Activated CD4-positive, alpha-beta T cell treated with anti-CD3 and anti-CD28 coated beads, Interleukin-2, amount 10 ng/mL, durations not matched to agents 7 days and 5 days (primary cell): ENCODE results near the gene ITPR1. TPM values are rescaled to one million over a fixed set of nuclear protein-coding genes. Genes with fewer than 3 reads are reported as not detected.
A peak's percentile ranks its signal among the peaks of the same experiment; 100 is the strongest.

Source experiments
- CTCF ChIA-PET: fragments of 350-600 bp; sonication (Branson Sonifier 250); formaldehyde crosslinking; loops from one replicate; lab custom pipeline; 2021; ENCODE audit warnings: antibody characterized with exemption; lab: Charles Lee
- POLR2A ChIA-PET: fragments of 350-600 bp; sonication (Branson Sonifier 250); formaldehyde crosslinking; loops from one replicate; lab custom pipeline; 2021; ENCODE audit warnings: antibody characterized with exemption; lab: Charles Lee
- DNase-seq: peaks from one replicate; pipeline ENCODE4 v3.0.0-alpha.2; 2020
- H3K27ac Mint-ChIP-seq: one replicate; pipeline ENCODE4 v1.8.0; 2021; ENCODE audit warnings: mild to moderate bottlenecking, moderate library complexity, mixed read lengths
- H3K27me3 Mint-ChIP-seq: one replicate; pipeline ENCODE4 v1.8.0; 2021; ENCODE audit warnings: mixed read lengths
- H3K36me3 Mint-ChIP-seq: one replicate; pipeline ENCODE4 v1.8.0; 2021; ENCODE audit warnings: low read depth, mixed read lengths
- H3K4me1 Mint-ChIP-seq: one replicate; pipeline ENCODE4 v1.8.0; 2021; ENCODE audit warnings: mixed read lengths
- H3K4me3 Mint-ChIP-seq: one replicate; pipeline ENCODE4 v1.8.0; 2021; ENCODE audit warnings: mild to moderate bottlenecking, moderate library complexity, mixed read lengths
- H3K9me3 Mint-ChIP-seq: one replicate; pipeline ENCODE4 v1.8.0; 2021; ENCODE audit warnings: mixed read lengths
- total RNA-seq, 2 experiments: library from RNA; stranded (reverse); gene quantifications; one replicate each; pipeline ENCODE4 v1.2.3, GENCODE V29; 2021

Gene ITPR1
- total RNA-seq, 2 experiments from 2014 or later = 42.3 to 44.7 TPM

DNA sequence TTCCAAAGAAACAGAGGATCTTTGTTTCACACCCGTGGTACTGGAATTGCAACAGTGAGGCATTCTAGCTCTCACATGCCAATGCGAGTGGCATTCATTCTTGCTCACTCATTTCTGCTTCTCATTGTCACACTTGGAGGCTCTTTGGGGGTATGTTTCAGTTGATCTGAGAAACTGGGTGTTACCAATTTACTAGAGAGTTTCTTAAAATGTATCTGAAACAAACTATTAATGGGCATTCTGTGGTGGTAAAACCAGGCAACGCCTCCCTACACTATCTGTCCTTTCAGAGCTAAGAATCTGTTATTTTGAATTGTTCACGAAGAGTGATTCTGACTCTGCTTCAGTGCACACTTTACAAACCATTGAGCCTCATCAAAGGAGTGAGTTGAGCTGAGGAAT, 345.5 kb downstream of the ITPR1 start:
- H3K9me3 Mint-ChIP-seq = peaks cover 9% of the 10 kb centered on the region
- DNase-seq = no peak
- H3K4me3 Mint-ChIP-seq = no peak overlapping the region
- ChIA-PET POLR2A (interaction anchor here (0.6 kb wide), 1 partner anchor 11 kb away, joined by 3 read pairs; no protein-coding TSS in a partner anchor), CTCF (interaction anchor here (0.8 to 3.8 kb wide), 9 partner anchors 8 to 149 kb away, joined by 3 to 14 read pairs (median 4); no protein-coding TSS in a partner anchor)
- H3K4me1 Mint-ChIP-seq = peaks cover 93% of the 10 kb centered on the region
- peak overlapping the region; percentile 9 for H3K27ac Mint-ChIP-seq
- H3K27me3 Mint-ChIP-seq = no peaks in the 10 kb centered on the region
- H3K36me3 Mint-ChIP-seq = peaks cover 70% of the 10 kb centered on the region

DNA sequence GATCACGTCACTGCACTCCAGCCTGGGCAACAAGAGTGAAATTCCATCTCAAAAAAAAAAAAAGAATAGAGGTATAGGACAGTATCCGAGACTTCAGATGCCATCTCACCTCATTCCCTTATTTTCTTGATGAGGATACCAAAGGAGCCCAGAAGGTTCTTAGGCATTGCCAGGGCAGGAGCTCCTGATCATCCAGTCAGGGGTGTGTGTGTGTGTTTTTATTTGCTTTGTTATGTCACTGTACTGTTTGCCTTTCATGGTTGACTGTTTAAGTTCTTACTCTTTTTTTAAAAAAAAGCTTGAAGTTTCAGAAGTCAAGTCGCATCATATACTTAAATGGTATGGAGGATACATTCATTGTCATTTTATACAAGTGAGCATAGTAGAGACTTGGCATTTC, 346.1 kb downstream of the ITPR1 start:
- Mint-ChIP-seq H3K27ac (peak overlapping the region; percentile 47), H3K9me3 (peaks cover 11% of the 10 kb centered on the region), H3K4me3 (no peak overlapping the region), H3K4me1 (peaks cover 92% of the 10 kb centered on the region), H3K27me3 (no peaks in the 10 kb centered on the region), H3K36me3 (peaks cover 66% of the 10 kb centered on the region)
- no peak for DNase-seq
- POLR2A ChIA-PET = interaction anchor here (0.6 kb wide), 1 partner anchor 127 kb away, joined by 4 read pairs; no protein-coding TSS in a partner anchor
- CTCF ChIA-PET = interaction anchor here (1.1 to 3.8 kb wide), 6 partner anchors 9 to 149 kb away, joined by 3 to 14 read pairs (median 4); no protein-coding TSS in a partner anchor

DNA sequence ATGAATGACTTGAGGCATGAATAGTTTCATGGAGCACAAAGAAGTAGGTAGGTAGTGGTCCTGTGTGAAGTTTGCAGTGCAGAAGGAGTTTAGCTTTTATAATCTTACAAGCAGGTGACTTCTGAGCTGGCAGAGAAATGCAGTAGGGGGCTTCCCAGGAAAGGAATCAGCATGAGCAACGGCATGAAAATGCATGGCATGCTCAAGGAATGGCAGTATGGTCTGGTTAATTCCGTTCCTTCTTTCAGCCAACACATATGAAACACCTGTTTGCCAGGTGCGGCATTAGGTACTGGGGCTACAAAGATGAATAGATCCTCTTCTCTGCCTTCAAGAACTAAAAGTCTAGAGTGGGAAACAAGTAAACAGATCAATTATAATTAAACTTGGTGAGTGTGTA, 348.1 kb downstream of the ITPR1 start:
- ChIA-PET POLR2A (no interaction called here), CTCF (interaction anchor here (0.6 to 2.6 kb wide), 11 partner anchors 8 to 199 kb away, joined by 3 to 7 read pairs (median 4); no protein-coding TSS in a partner anchor)
- Mint-ChIP-seq H3K4me1 (peaks cover 92% of the 10 kb centered on the region), H3K9me3 (peaks cover 10% of the 10 kb centered on the region), H3K27ac (peak overlapping the region; percentile 83), H3K36me3 (peaks cover 71% of the 10 kb centered on the region), H3K27me3 (no peaks in the 10 kb centered on the region), H3K4me3 (no peak overlapping the region)
- DNase-seq = no peak

DNA sequence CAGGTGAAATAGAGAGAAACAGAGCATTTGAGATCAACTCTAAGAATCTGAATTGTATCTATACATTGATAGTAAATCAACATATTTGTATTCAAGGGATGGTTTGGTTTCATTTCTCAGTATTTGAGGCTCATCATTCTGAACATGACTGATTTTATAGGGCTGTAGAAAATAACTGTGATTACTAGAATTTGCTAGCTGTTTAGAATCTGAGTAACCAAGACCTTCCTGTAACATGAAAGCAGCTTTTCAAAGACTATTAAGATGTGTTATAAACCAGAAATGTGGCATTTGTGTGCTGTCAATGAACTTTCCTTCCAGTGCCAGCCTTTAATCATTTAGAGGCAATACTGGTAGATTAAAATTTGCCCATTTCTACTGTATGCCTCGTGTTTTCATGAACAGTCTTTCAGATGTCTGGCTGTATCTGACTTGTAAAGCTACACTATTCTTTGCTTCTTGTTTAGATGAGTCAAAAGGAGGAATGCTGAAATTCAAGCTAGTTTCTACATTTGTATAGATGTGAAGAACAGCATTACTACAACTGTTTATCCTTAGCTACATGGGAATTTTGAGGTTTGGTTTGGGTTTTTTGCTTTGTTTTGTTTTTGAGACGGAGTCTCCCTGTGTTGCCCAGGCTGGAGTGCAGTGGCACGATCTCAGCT, 348.8 kb downstream of the ITPR1 start:
- Mint-ChIP-seq H3K27ac (peak overlapping the region; percentile 83), H3K4me3 (peak overlapping the region; percentile 18), H3K36me3 (peaks cover 65% of the 10 kb centered on the region), H3K4me1 (peaks cover 92% of the 10 kb centered on the region), H3K9me3 (peaks cover 10% of the 10 kb centered on the region), H3K27me3 (no peaks in the 10 kb centered on the region)
- CTCF ChIA-PET = interaction anchor here (0.6 to 2.6 kb wide), 11 partner anchors 8 to 199 kb away, joined by 3 to 7 read pairs (median 4); no protein-coding TSS in a partner anchor
- POLR2A ChIA-PET = no interaction called here
- no peak for DNase-seq

DNA sequence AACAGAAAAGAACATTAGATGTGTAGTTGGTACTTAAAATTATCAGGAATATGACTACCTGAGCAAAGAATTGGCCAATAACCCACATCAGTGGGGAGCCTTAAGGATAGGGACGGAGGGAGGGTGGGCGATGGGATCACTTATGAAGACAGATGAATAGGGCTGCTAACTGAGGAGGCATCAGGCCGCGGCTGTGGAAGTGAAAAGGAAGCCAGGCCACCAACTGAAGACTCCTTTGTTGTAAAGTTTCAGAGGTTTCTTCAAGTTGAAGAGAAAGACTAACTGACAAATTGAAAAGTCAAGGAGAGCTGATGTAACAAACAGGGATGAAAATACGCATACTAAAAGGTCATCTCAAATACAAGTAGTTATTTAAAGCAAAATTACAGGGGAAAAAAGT, 350.5 kb downstream of the ITPR1 start:
- Mint-ChIP-seq H3K27ac (peak overlapping the region; percentile 66), H3K4me3 (no peak overlapping the region), H3K36me3 (peaks cover 60% of the 10 kb centered on the region), H3K4me1 (peaks cover 92% of the 10 kb centered on the region), H3K9me3 (peaks cover 10% of the 10 kb centered on the region), H3K27me3 (no peaks in the 10 kb centered on the region)
- no peak for DNase-seq
- POLR2A ChIA-PET = no interaction called here
- CTCF ChIA-PET = interaction anchor here (0.6 to 2.9 kb wide), 8 partner anchors 9 to 173 kb away, joined by 3 to 28 read pairs (median 5); no protein-coding TSS in a partner anchor

DNA sequence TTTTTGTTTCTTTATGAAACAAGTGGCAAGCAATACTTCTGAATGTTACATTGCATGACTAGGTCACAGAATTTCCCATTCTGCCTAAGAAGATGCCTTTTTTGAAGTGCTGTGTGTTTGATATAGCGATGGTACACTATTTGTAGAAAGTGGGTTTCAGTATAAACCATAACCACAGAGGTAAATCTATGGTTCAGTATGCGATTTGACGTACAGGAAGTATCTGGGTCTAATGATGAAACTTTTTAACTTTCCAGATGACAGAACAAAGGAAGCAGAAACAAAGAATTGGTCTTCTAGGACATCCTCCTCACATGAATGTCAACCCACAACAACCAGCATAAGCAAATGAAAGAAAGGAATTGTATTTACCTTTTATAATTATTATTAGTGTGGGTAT, 352.7 kb downstream of the ITPR1 start:
- Mint-ChIP-seq H3K9me3 (peaks cover 12% of the 10 kb centered on the region), H3K27ac (peak overlapping the region; percentile 85), H3K27me3 (no peaks in the 10 kb centered on the region), H3K4me3 (peak overlapping the region; percentile 25), H3K4me1 (peaks cover 98% of the 10 kb centered on the region), H3K36me3 (peaks cover 49% of the 10 kb centered on the region)
- ChIA-PET CTCF (interaction anchor here (1.1 to 2.2 kb wide), 3 partner anchors 10 to 135 kb away, joined by 3 to 6 read pairs (median 5); no protein-coding TSS in a partner anchor), POLR2A (no interaction called here)
- DNase-seq = peak; percentile 20

DNA sequence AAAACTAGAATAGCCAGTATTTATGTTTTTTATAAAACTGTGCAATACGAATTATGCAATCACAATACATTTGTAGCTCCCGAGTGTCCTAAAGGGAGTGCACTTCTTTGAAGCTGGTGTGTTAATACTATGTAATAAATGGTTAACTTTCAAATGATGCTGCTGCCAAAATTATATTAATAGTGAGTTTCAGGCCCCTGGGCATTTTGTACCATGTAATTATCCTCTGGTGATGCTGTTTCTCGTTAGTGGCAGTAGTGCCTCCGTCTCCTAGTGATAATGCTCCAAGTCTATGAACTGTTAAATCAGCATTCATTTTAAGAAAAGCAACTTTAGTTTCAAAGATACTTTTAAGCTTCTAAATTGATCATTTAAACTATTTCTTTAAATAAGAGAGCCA, 353.4 kb downstream of the ITPR1 start:
- Mint-ChIP-seq H3K4me1 (peaks cover 98% of the 10 kb centered on the region), H3K9me3 (peaks cover 12% of the 10 kb centered on the region), H3K36me3 (peaks cover 43% of the 10 kb centered on the region), H3K4me3 (peak overlapping the region; percentile 14), H3K27me3 (no peaks in the 10 kb centered on the region), H3K27ac (peak overlapping the region; percentile 74)
- ChIA-PET POLR2A (no interaction called here), CTCF (interaction anchor here (1.1 to 2.2 kb wide), 5 partner anchors 11 to 134 kb away, joined by 3 to 6 read pairs (median 4); no protein-coding TSS in a partner anchor)
- no peak for DNase-seq

DNA sequence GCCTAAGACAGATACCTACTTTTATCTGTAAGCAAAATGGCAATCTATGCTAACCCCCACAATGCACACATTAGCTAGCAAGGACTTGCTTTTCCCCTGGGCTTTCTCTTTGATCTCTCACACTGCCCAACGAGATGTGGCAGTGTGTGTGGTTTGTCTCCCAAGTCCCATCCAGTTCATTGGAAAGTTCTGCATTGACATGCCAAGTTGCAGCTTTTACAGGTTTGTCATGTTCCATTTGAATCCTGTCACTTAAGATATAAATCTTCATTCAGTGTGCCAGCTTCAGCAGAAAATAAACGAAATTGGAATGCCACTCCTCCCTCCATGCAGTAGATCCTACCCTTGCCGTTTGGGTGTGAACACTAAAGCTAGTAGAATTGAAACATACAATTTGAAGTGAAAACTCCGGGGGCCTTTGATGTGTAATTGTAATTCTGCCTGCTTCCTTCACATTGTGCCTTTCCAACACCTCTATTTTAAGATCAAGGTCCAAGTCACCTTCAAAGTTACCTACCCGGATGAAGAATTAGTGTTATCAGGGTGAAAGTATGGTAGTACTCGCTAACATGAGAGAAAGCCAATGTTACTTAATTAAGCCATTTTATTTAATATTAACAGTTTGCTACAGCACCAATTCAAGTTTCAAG, 355.2 kb downstream of the ITPR1 start:
- POLR2A ChIA-PET = no interaction called here
- no peak for DNase-seq
- Mint-ChIP-seq H3K27ac (peak overlapping the region; percentile 55), H3K27me3 (no peaks in the 10 kb centered on the region), H3K4me1 (peaks cover 97% of the 10 kb centered on the region), H3K9me3 (peaks cover 9% of the 10 kb centered on the region), H3K36me3 (peaks cover 34% of the 10 kb centered on the region), H3K4me3 (no peak overlapping the region)
- CTCF ChIA-PET = interaction anchor here (1.1 to 2.2 kb wide), 4 partner anchors 12 to 132 kb away, joined by 3 to 6 read pairs (median 4); no protein-coding TSS in a partner anchor

DNA sequence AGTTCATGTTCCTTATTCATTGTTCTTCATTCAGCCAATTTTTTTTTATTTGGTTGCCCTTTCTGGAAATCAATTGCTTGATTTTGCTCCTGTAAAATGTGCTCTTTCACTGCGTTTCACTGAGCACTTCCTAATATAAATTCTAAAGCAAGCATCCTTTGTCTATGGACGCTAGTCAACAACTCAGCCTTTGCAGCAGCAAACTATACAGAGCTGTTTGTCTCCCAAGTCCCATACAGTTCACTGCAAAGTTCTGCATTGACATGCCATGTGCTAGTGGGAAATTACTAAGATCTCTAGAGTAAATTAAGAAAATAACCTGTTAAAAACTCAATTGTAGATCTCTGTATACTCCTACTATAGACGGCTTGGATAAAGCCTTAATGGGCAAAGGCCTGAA, 356.0 kb downstream of the ITPR1 start:
- Mint-ChIP-seq H3K4me1 (peaks cover 97% of the 10 kb centered on the region), H3K36me3 (peaks cover 35% of the 10 kb centered on the region), H3K27me3 (no peaks in the 10 kb centered on the region), H3K4me3 (no peak overlapping the region), H3K9me3 (peaks cover 4% of the 10 kb centered on the region), H3K27ac (peak overlapping the region; percentile 84)
- DNase-seq = no peak
- POLR2A ChIA-PET = interaction anchor here (1.0 to 1.2 kb wide), 2 partner anchors 15 to 110 kb away, joined by 3 to 4 read pairs; no protein-coding TSS in a partner anchor
- CTCF ChIA-PET = interaction anchor here (0.6 to 2.1 kb wide), 7 partner anchors 11 to 437 kb away, joined by 3 to 14 read pairs (median 3); partner anchors contain the start of gene BHLHE40

DNA sequence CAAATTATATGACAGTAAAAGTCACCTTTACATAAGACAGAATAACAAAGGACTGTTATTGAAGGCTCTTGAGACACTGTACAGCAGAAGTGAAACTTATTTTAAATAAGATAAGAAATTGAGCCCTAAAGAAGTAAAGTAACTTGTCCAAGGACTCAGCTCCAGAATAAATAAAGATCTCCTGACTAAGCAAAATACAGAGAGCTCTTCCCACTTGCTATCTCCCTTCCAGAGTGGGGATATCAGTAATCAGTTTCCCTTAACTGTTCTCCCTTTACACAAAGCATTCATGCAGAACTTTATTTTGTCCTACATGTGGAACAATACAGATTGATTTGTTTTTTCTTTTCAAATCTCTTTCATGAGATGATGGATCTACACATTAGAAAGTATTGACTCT, 356.6 kb downstream of the ITPR1 start:
- Mint-ChIP-seq H3K27me3 (no peaks in the 10 kb centered on the region), H3K9me3 (peaks cover 4% of the 10 kb centered on the region), H3K4me3 (peak overlapping the region; percentile 6), H3K36me3 (peaks cover 34% of the 10 kb centered on the region), H3K27ac (peak overlapping the region; percentile 84), H3K4me1 (peaks cover 95% of the 10 kb centered on the region)
- POLR2A ChIA-PET = interaction anchor here (0.6 to 1.5 kb wide), 5 partner anchors 11 to 134 kb away, joined by 3 to 8 read pairs (median 3); partner anchors contain the start of gene BHLHE40
- no peak for DNase-seq
- CTCF ChIA-PET = interaction anchor here (0.6 to 2.2 kb wide), 13 partner anchors 8 to 178 kb away, joined by 3 to 14 read pairs (median 4); partner anchors contain the start of gene BHLHE40

DNA sequence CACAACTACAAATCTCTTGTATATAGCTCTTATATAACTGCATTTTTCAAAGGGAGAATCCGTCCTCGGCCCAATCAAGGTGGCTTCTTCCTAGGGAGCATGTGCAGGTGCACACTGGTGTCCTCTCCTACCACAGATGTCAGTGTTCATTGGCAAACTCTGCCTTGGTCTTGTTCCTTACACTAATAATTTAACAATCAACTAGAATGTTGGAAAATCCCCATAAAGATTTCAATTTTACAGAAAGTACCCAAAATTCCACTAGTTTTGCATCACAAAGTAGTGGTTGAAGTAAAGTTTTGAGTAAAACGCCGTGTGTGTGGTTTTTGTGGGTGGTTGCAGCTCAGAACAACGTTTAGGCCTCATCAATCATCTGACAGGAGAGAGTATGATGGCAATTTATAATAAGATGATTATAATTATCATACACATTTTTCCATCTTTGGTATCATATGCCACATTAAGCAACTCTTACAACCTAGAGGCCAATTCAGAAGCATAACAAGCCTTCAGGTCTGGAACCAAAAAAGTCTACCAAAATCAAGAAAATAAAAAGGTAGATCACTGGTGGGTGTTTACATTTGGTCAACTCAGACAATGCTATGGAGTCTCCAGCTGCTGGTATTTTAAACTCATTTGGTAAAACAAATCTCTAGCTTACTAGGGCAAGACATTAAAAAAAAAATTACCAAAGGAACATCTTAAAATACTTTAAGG, 357.2 kb downstream of the ITPR1 start:
- Mint-ChIP-seq H3K9me3 (peaks cover 5% of the 10 kb centered on the region), H3K4me1 (peaks cover 95% of the 10 kb centered on the region), H3K27me3 (no peaks in the 10 kb centered on the region), H3K4me3 (peak overlapping the region; percentile 6), H3K36me3 (peaks cover 36% of the 10 kb centered on the region), H3K27ac (peak overlapping the region; percentile 84)
- POLR2A ChIA-PET = interaction anchor here (0.6 to 1.5 kb wide), 6 partner anchors 12 to 133 kb away, joined by 3 to 15 read pairs (median 4); partner anchors contain the start of gene BHLHE40
- CTCF ChIA-PET = interaction anchor here (0.8 to 2.2 kb wide), 17 partner anchors 9 to 177 kb away, joined by 3 to 14 read pairs (median 4); partner anchors contain the start of gene BHLHE40
- peak; percentile 61 for DNase-seq
